HG02763 (cell line): ENCODE data around the gene PRKN.

Source experiments
- ATAC-seq: cut with Tn5 transposase; IDR thresholded peaks from one replicate; pipeline ENCODE4 v1.9.1; 2021; ENCODE audit warnings: mild to moderate bottlenecking, moderate library complexity; ENCODE audit not compliant: unreplicated experiment

Gene PRKN

DNA sequence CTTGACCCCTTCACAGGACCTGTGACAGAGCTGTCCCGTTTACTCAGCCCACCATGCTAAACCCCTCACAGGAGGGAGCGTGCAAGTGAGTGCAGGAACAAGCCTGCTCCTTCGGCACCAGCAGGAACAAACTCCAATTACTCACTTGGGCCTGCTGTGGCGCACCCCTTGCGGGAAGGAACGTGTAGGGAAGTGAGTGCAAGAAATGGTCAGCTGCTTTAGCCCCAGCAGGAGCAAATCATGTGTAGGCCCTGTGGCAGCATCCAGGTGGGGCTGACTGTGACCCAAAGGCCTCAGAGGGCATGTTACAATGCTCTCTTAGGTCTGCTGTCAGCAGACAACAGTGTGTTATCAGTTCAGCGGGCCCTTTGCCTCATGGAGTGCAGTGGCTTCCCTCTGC lies 574.4 kb downstream of the PRKN start:
- no peak for ATAC-seq

DNA sequence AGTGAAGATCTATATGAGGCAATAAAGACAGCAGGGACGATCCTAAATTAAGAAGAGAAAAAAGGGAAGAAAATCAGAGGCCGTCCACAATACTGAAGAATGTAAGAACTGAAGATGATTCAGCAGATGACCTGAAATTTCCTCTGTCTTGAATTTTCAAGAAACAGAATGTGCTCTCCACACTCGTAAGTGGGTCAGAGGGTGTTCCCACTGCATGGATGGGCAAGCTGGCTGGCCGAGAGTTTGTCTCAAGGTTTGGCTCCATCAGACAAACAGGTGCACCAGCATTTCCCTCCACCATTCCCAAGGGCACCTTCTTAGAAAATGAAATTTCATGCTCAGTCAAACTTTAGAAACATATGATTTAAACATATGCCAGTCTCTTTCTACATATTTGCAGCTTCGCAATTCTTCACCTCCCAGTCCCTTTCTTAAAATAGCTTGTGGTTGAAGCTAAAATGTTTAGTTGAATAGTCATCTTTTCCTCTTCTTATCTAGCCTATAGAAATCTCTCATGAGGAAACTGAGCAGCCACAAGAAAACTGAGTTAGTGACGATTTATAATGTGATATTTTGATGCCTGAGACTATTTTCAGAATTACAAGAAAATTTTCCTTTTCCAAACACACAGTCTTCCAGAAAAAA lies 576.4 kb downstream of the PRKN start:
- ATAC-seq = no peak

DNA sequence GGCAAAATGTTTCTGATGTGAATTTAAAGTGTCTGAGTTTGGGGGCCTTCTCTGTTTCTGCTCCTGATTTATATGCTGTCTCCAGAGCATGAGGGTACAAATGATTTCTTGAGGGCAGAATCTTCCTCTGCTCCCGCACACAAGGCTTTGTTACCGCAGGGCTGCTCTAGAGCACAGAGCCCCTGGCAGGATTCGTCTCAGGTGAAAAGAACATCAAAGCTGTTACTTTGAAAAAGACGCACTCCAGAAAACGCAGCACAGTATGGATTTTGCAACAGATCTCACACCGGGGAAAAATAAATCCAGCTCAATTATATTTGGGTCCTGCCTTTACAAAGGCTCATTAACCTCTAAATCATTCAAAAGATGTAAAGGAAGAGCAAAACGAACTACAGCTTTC lies 577.3 kb downstream of the PRKN start:
- ATAC-seq = no peak

DNA sequence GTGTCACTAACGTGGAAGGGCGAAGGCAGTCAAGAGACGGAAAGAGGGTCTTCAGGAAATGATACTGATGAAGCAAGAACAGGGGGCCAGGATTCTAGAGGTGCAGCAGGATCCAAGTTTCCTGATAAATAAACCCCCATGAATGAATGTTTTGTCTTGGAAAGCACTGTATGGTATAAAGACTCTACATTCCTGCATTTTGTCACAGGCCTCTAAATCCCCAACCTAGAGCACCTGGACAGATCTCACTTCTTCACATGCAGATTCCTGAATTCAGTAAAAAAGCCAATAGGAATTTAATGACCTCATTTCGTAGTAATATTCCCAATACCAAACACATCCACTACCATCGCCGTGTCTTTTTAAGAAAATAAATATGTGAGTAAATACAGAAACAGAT lies 577.8 kb downstream of the PRKN start:
- ATAC-seq = no peak

DNA sequence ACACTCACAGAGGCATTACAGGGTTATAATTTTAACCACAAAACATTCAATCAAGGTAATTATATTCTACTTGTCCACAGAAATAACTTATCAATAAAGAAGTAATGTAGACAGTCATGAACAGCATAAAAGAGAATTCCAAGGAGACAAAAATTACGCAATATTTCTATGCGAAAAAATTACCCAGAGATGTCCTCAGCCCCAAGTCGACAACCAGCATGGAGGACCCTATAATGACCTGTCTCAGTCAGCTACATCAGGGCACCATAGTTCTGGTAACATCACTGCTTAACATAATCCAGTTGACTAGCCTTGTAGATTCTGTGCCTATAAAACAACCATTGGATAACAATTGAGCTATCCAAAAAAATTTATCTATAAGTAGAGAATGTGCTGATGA lies 579.8 kb downstream of the PRKN start:
- no peak for ATAC-seq

DNA sequence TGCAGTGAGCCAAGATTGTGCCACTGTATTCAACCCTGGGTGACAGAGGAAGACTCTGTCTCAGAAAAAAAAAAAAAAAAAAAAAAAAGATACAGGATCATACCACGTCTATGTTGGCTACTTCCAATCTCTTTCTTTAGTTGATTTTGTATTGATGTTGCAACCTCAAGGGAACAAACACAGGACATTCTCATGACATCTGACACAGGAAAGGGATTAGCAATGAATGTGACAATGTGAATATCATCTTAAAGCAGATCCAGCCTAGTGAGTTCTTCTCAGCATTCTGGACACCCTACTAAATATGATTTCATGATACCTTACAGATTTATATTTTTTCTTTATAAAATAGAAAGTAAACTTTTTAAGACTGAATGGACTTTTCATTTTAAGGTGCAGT lies 580.3 kb downstream of the PRKN start:
- ATAC-seq = no peak

DNA sequence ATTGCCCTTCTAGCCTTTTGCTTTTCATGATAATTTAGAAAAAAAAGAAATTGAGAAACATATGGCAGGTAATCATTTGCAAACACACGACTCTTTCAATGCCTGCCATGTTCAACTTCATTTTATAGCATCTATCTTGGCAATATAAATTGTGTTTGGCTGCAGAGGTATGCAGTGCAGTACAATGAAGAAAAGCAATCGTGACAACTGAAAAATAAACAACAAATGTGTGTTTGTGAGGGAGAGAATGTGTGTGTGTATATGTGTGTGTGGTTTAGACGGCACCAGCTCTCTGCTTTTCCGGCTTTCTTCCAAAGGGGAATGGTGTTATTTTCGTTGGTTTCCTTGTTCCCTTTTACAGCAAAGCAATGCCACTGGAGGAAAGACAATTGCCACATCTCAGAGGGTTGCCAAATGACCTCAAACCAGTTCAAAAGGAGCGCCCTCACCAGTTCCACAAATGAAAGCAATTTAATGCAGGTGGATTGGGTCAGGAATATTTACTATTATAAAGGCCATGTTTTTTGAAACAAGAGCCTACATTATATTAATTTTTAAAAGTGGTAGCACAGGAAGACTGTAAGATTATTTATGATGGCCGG lies 587.2 kb downstream of the PRKN start:
- ATAC-seq = no peak

DNA sequence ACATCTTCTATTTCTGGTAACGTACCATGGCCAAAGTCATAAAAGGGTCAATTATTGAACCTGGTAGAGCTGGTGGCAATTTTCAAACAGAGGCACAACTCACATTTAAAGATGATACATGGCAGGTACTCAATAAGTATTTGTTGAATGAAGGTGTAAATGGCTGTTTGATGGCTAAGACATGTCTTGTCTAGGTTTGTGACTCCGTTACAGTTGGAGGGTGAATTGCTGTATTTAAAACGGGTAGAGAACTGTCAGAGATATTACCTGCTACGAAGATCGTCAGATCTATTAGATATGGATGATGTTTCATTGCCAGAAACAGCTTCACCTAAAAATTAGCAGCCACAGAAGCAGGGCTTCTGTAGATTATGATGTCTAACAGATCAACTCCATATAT lies 601.9 kb downstream of the PRKN start:
- ATAC-seq = no peak

DNA sequence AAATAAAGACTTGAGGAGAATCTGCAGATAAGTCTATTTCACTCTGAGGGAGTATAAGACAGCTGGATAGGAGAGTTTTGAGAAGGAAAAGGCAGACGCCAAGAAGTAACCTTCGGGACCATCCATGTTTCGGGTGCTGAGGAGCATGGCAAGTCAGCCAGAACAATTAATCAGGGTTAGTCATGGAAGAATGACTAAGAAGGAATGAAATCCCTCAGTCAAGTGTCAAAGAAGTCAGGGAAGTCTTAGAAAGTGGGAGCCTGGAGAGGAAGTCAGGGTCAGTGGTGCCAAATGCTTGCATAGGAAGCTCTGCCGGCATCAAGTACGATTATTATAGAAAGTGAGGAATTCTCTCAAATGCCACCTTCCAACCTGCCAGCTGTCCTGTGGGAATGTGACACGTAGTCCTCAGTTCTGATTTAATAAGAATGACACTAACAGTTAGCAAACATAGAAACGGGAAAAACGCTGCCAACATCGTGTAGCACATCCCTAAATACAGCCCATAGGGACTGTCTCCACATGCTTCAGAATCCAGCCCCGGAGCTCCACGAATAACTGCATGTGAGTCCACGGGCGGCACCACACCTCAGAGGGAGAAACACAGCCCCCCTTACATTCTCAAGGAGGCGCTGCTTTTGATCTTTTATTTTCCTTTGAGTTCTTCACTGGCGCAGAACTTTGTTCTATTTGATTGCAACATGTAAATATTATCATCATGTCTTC lies 602.7 kb downstream of the PRKN start:
- ATAC-seq = no peak

DNA sequence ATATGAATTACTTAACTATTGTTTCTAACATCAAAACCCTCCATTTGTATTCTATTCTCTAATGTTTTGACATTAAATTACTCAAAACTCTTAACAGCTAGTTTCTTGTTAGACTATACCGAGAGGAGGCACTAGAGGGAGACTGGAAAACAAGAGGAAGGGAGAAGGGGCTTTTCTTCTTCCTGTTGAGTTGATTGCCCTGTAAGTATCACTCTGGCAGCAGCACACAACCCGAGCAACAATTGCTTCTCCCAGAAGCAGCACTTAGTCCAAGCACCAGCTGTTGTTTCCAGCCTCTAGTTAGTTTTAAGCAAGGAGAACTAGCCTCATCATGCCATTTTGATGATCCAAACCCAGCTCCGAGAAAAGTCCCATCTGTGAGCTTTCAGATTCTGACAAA lies 603.8 kb downstream of the PRKN start:
- ATAC-seq = no peak

DNA sequence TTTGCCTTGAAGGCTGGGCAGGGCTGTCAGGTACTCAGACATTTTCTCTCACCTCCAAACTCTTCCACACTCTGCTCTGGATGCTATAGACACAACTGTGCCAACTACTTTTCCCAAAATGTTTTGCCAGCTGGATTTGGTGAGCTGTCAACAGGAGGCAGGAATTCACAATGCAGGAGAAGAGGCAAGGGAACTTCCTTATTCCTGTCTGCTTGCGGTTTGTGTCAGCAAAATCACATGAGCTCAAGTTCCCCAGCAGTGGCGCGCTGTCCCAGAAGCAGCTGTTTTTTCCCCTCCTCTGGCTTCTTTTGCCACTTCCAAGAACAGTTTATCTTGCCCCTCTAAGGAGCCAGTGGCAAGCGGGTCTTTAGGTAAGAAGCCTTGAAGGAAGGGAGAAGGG lies 608.2 kb downstream of the PRKN start:
- ATAC-seq = no peak

DNA sequence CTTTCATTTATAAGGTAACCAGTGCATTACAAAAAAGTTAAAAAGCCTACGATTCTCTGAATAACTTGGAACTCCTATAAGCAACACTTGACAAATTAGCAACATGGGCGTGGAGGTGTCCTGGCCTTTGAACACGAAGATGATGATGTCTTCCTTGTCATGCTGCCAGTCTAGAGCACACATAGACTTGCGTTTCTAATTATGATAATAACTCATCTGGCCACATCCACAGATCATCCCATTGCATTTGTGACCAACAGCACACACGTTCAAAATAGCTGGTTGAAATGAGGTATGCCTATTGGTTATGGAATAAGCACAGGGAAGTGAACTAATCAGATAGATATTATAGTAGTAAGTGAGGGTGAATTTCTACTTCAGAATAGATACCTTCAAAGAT lies 608.9 kb downstream of the PRKN start:
- ATAC-seq = no peak

DNA sequence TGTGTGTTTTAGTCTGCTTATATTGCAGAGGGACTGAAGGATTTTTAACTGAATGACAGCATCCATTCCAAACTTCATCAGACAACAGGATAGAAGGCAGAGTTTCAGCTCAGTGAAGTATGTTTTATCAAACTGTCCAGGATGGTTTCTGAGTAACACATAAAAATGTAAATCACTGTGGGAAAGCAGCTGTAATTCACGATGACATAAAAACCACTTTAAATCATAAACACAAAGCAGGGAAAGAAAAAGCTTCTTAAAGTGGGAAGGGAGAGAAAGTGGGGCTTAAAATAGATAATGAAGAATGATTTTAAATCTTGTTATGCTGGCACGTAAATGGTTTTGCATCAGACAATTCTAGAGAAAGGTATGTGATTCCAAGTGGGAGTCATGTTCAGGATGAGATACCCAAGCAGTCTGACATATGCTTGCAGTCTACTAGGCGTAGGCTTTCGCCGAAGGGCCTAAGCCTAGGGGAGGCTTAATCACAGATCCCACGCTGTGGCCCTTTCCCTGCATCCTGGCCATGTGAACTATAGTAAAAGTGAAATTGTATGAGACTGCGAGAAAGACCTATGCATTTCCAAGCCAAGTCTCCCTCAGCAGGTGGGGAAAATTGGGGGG lies 610.6 kb downstream of the PRKN start:
- ATAC-seq = no peak

DNA sequence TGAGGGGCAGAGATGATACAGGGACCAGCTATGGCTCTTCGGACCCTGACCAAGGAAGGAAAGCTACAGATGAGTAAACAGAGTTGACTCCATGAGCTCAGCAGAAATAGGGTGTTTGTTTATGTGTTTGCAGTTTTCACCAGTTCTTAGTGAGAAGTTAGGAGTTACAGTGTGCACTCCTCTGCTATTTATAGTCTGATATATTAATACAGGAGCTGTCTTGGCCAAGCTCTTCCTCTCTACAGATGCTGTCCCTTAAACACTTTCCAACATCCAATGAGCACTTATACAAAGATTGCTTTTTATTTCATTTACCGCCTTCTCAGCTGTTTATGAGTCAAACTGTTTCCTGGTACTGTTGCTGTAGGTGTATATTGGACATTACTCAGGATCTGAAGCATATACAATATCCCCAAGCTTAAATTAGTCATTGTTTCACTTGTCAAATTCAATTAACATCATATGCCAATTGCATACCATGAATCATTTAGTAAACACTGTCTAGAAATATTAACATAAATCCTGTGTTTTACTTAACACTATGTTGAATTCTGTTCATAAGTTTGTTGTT lies 618.0 kb downstream of the PRKN start:
- ATAC-seq = no peak

DNA sequence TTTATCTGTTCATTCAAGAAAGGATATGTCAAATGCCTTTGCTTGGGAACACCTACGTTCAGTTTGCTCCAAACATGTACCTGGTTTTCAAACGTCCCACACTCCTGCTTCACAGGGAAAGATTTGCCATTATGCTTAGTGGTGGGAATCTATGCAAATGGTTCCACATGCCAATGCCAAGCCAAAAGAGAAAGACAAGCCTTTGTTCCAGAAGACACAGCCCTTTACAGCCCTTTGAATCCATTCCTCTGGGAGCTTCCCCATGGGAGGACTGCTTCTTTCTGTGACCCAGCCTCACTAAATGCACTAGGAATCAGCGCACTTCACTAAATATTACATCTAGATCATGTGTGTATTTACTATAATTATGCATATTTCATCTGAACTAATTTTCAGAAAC lies 619.5 kb downstream of the PRKN start:
- no peak for ATAC-seq

DNA sequence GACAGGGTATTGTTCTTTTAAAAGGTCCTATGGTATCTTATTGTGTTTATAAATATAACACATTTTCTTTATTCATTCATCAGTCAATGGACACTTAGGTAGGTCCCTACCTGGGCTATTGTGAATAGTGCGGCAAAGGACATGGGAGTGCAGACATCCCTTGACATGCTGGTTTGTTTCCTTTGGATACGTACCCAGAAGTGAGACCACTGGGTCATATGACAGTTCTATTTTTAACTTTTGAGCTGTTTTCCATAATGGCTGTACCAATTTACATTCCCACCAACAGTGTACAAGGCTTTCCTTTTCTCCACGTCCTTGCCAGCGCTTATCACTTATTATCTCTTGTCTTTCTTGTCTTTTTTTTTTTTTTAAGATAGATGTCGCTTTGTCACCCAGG lies 627.5 kb downstream of the PRKN start:
- ATAC-seq = no peak

DNA sequence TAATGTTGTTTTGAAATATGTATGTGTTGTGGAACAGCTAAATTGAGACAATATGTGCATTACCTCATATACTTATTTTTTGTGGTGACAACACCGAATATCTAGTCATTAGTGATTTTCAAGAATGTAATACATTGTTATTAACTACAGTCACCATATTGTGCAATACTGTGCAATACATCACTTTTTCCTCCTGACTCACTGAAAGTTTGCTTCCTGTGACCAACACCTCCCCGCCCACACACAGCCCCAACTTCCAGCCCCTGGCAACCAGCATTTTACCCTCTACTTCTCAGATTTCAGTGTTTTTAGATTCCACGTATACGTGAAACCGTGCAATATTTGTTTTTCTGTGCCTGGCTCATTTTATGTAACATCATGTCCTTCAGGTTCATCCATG lies 627.9 kb downstream of the PRKN start:
- ATAC-seq = no peak

DNA sequence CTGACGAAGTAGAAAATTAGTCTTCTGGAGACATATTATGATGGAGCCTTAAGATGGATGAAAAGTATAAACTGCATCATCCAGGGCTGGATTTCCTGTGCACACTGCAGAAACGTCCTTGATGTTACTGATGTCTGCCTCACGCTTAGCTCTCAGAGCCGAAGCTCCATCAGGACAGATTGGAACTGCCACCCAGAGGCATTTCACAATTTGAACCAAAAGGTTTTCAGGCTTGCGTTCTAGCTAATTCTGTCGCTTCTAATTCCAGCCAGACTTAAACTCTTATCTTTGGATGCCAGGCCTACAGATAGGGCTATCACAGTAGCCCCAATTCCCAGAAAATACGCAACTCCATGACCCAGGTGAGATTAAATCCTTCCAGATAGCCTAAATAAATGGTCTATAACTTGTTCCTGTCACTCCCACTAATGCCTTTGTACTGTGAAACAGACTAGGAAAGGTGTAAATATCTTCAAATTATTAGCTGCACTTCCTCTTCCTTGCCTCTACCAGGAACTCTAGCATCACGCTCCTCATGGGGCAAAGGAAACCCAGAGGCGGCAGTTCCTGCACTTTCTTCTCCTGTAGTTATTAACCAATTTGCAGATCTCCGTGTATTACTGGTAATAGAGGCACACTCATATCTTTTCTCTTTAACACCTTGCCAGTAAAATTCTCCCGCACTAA lies 634.6 kb downstream of the PRKN start:
- ATAC-seq = no peak

DNA sequence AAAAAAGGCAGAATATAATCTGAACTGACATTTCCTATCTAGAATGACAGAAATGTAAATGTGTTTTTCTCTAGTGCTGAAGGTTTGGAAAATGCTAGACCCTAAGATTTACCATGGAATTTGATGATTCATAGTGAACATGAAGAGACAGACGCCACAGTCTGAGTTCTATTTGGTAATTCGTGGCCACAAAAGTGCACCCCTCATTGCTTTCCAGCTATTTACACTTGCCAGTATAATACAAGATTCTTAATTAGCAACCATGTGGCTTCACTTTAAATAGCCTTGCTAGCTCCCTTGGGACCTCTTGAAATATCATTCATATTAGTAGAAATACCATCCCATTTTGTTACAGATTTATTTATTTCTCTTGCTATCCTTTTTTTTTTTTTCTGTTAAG lies 636.8 kb downstream of the PRKN start:
- no peak for ATAC-seq

DNA sequence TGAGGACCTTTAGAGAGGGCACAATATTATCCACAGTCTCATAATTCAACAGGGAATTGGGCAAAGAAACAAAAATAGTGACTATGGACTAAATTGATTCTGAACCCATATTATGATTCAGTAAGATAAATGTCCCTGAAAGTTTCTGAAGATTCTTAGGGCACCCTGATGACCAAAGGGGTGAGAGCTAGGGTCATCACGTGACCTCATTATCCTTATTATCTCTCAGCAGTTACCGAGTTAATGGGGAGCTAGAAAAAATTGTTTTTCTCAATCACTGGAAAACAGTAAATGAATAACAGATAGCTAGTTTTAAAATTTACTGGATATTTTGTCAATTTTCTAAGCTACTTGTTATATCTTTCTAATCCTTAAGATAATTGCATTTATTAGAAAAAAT lies 639.5 kb downstream of the PRKN start:
- no peak for ATAC-seq

DNA sequence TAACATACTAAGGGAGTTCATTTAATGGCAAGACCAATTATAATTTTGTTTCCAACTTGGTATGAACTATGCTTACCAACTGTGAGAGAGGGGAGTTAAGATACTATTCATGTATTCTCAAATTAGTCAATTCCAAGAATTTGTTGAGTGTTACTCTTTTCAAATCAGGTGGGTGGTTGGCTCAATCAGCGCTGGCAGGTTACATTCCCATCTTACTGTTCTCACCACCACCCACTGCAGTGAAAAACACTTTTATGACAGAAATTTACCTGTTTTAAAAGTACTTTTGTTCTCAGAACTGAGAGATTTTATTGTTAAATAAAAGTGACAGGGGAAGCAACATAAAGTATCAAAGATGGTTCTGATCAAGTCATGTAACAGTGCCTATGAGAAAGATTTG lies 642.0 kb downstream of the PRKN start:
- no peak for ATAC-seq
